PC-9 (cell line): ENCODE data around the gene STMN3. TPM values are rescaled to one million over a fixed set of nuclear protein-coding genes. Genes with fewer than 3 reads are reported as not detected.

Source experiments
- BruUV-seq: library from RNA; stranded (reverse); fragments of 400-500 nt; replicated peaks from 2 replicates; lab custom pipeline; 2021; lab: Mats Ljungman, UMichigan
- CTCF ChIA-PET: fragments of 300-600 bp; sonication (Branson Sonifier 250); formaldehyde crosslinking; loops from one replicate; lab custom pipeline; 2022; ENCODE audit warnings: antibody characterized with exemption; lab: Charles Lee
- POLR2A ChIA-PET: fragments of 300-600 bp; sonication (Branson Sonifier 250); formaldehyde crosslinking; loops from one replicate; lab custom pipeline; 2022; ENCODE audit warnings: antibody characterized with exemption; ENCODE audit not compliant: unreplicated experiment; lab: Charles Lee
- DNase-seq, 2 experiments: peaks; one replicate each; pipeline versions ENCODE4 v3.0.0 to v3.0.0-alpha.2; 2015 to 2022; ENCODE audit warnings: mixed read lengths in 1 of 2
- H2AFZ ChIP-seq: fragments of 200-600 bp; sonication (generic); 2 replicates; pipeline ENCODE4 v1.8.1; 2017; ENCODE audit warnings: antibody characterized with exemption
- H3F3A ChIP-seq: fragments of 200-600 bp; sonication (generic); 2 replicates; pipeline ENCODE4 v1.8.1; 2017; ENCODE audit warnings: antibody characterized with exemption, mild to moderate bottlenecking, low read depth; ENCODE audit not compliant: insufficient read depth
- H3K27ac ChIP-seq: fragments of 200-600 bp; sonication (generic); 2 replicates; pipeline ENCODE4 v1.6.1; 2016; ENCODE audit warnings: mixed run types
- H3K27me3 ChIP-seq: fragments of 200-600 bp; sonication (generic); 2 replicates; pipeline ENCODE4 v1.6.1; 2016; ENCODE audit warnings: low read depth, mixed run types; ENCODE audit not compliant: insufficient read depth
- H3K36me3 ChIP-seq: fragments of 200-600 bp; sonication (generic); 2 replicates; pipeline ENCODE4 v1.6.1; 2016; ENCODE audit warnings: low read depth, mixed run types
- H3K4me1 ChIP-seq: fragments of 200-600 bp; sonication (generic); replicated peaks from 2 replicates; pipeline ENCODE4 v1.6.1; 2016; ENCODE audit warnings: mixed run types; ENCODE audit not compliant: insufficient read depth
- H3K4me2 ChIP-seq: fragments of 200-600 bp; sonication (generic); 2 replicates; pipeline ENCODE4 v1.6.1; 2017; ENCODE audit warnings: mixed run types
- H3K4me3 ChIP-seq: fragments of 200-600 bp; sonication (generic); 2 replicates; pipeline ENCODE4 v1.6.1; 2016; ENCODE audit warnings: mixed run types
- H3K79me2 ChIP-seq: fragments of 200-600 bp; sonication (generic); 2 replicates; pipeline ENCODE4 v1.6.1; 2017; ENCODE audit warnings: low read depth, mixed run types
- H3K9me2 ChIP-seq: fragments of 200-600 bp; sonication (generic); 2 replicates; pipeline ENCODE4 v1.8.1; 2017; ENCODE audit warnings: mild to moderate bottlenecking; ENCODE audit not compliant: insufficient read depth
- H3K9me3 ChIP-seq: fragments of 200-600 bp; sonication (generic); 2 replicates; pipeline ENCODE4 v1.8.1; 2016; ENCODE audit warnings: low read depth; ENCODE audit not compliant: insufficient read depth
- H4K20me1 ChIP-seq: fragments of 200-600 bp; sonication (generic); 2 replicates; pipeline ENCODE4 v1.8.1; 2017; ENCODE audit not compliant: insufficient read depth
- CTCF ChIP-seq: fragments of 200-600 bp; sonication (generic); conservative IDR thresholded peaks from 2 replicates; pipeline ENCODE4 v1.6.1; 2017; ENCODE audit warnings: mixed run types, antibody characterized with exemption, mild to moderate bottlenecking, moderate library complexity
- EZH2 ChIP-seq: fragments of 200-600 bp; sonication (generic); IDR thresholded peaks from 2 replicates; pipeline ENCODE4 v1.8.0; 2017; ENCODE audit warnings: antibody characterized with exemption, low read depth
- intact Hi-C: fragments of 100-400 bp; cut with micrococcal nuclease; formaldehyde crosslinking; loops from one replicate; pipeline ENCODE4 v1.10.0; 2022; ENCODE audit not compliant: unreplicated experiment
- total RNA-seq: library from RNA; stranded (reverse); gene quantifications from 2 replicates; pipeline ENCODE4 v1.2.3, GENCODE V29; 2021

STMN3 gene
- total RNA-seq, 1 experiment from 2014 or later: 24.3 TPM

- Histone ChIP-seq H4K20me1 (no peaks in the 10 kb centered on the region), H3K36me3 (peaks cover 20% of the 10 kb centered on the region), H3K4me2 (no peak overlapping the region), H3K9me2 (no peaks in the 10 kb centered on the region), H3K79me2 (peaks cover 25% of the 10 kb centered on the region), H2AFZ (no peak overlapping the region), H3K27me3 (no peaks in the 10 kb centered on the region), H3K27ac (no peak overlapping the region), H3K9me3 (no peaks in the 10 kb centered on the region), H3K4me3 (no peak overlapping the region), H3K4me1 (peaks cover 10% of the 10 kb centered on the region), H3F3A (no peaks in the 10 kb centered on the region)
- BruUV-seq: no TSS peak
- CTCF ChIA-PET: no interaction called here
- intact Hi-C loops: no loop called here
- TF ChIP-seq CTCF: no peak
- TF ChIP-seq EZH2: no peak
- DNase-seq: no peak
- POLR2A ChIA-PET: no interaction called here
Observed at GRCh38 chr20:63663332-63664066, 10.3 kb upstream of the STMN3 start.

GRCh38 chr20:63662813-63663189 is 9.6 kb upstream of the STMN3 start:
- peaks cover 20% of the 10 kb centered on the region for H3K36me3 ChIP-seq
- no TSS peak for BruUV-seq
- peaks cover 25% of the 10 kb centered on the region for H3K79me2 ChIP-seq
- no peaks in the 10 kb centered on the region for H3K9me2 ChIP-seq
- H3K4me2 ChIP-seq: no peak overlapping the region
- H4K20me1 ChIP-seq: no peaks in the 10 kb centered on the region
- H3F3A ChIP-seq: no peaks in the 10 kb centered on the region
- TF ChIP-seq EZH2 (no peak), CTCF (no peak)
- H3K4me1 ChIP-seq: peaks cover 12% of the 10 kb centered on the region
- no peak overlapping the region for H3K4me3 ChIP-seq
- no peaks in the 10 kb centered on the region for H3K9me3 ChIP-seq
- no peak overlapping the region for H2AFZ ChIP-seq
- DNase-seq: no peak
- CTCF ChIA-PET: no interaction called here
- POLR2A ChIA-PET: no interaction called here
- no peaks in the 10 kb centered on the region for H3K27me3 ChIP-seq
- intact Hi-C loops: no loop called here
- no peak overlapping the region for H3K27ac ChIP-seq

DNA sequence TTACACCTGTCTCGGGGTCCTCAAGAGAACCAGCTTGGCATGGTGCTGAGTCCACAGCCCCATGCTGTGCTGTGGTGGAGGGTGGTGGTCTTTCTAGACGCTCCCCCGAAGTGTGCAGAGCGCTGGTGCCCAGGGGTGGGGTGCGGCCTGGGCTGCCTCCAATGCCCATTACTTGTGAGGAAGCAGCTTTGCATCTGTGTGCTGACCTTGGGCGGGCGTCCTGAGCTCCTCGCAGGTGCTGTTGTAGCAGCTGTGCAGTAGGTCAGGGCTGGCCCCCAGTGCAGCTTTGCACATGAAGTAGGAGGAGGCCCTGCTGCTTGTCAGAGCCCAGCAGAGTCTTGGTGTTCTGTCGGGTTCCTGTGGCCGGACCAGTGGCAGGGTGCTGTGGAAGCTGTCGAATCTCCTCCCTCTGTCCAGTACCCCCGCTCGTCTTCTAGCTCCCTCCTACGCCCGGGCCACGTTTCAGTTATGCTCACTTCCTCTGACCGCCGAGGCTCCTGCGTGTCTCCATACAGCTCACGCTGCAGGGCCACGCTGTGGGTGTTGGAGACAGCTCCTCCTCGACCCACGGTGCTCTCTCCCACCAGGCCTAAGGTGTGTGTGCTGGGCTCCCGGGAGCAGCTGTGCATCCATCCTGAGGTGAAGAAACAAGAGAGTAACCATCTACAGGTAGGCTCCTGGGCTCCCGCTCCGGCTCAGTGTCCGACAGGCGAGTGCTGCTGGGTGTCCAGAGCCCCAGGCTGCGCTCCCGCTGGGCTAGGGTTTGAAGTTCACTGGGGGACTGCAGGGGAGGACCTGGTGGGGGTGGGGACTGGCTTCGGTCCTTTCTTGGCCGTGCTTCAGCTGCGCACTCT is 9.0 kb upstream of the STMN3 start:
- TF ChIP-seq EZH2 (no peak), CTCF (no peak)
- ChIA-PET CTCF (no interaction called here), POLR2A (no interaction called here)
- H3K9me2 ChIP-seq: no peaks in the 10 kb centered on the region
- H3K36me3 ChIP-seq: peaks cover 16% of the 10 kb centered on the region
- H3K27ac ChIP-seq: no peak overlapping the region
- BruUV-seq: no TSS peak
- H3K9me3 ChIP-seq: no peaks in the 10 kb centered on the region
- H2AFZ ChIP-seq: no peak overlapping the region
- DNase-seq: no peak
- H3K79me2 ChIP-seq: peaks cover 25% of the 10 kb centered on the region
- intact Hi-C loops: no loop called here
- H4K20me1 ChIP-seq: no peaks in the 10 kb centered on the region
- H3K27me3 ChIP-seq: no peaks in the 10 kb centered on the region
- H3K4me3 ChIP-seq: no peak overlapping the region
- no peak overlapping the region for H3K4me2 ChIP-seq
- H3F3A ChIP-seq: no peaks in the 10 kb centered on the region
- peaks cover 18% of the 10 kb centered on the region for H3K4me1 ChIP-seq
